ENCODE results near the gene DENND6A.

DENND6A gene

DNA sequence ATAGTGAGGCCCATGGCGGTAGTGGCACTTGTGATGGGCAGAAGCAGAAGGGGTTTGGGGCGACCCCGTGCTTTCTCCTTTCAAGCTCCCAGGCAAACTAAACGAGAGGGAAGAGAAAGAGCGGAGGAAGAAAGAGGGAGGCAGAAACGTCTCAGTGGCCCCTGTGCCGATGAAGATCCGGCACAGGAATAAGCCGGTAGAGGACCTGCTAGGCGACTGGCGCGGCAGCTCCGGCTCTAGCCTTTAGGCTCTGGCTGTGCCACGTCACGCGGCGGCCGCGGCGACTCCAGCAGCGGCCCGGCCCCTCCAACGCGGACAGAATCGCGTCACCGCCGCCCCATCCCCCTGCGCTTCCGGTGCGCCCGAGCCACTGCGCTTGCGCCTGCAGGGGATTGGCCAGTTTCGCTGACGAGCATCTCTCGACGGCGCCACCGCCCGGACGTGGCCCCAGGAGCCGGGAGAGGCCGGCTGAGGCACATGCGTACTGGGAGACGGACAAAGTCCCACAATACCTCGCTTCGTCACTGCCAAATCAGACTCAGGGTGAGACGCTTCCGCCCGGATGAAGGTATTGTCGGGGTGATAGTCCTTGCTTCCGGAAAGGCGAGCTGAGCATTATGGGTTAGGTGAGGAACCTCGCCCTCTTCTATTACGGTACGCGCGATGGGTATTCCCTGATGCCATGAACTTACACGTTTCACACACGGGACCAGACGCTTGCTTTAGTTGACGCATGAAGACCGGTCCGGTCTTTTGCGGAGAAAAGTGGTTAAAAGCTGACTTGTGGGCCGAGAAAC is 95.6 kb downstream of the DENND6A start, which contains the start of gene ARF4:
ARF4 (minus strand) TSS at position 218 of the 797 bp plus-strand sequence; CDS start at position 14, 204 bp downstream.
- TF ChIP-seq, protein P1, sequence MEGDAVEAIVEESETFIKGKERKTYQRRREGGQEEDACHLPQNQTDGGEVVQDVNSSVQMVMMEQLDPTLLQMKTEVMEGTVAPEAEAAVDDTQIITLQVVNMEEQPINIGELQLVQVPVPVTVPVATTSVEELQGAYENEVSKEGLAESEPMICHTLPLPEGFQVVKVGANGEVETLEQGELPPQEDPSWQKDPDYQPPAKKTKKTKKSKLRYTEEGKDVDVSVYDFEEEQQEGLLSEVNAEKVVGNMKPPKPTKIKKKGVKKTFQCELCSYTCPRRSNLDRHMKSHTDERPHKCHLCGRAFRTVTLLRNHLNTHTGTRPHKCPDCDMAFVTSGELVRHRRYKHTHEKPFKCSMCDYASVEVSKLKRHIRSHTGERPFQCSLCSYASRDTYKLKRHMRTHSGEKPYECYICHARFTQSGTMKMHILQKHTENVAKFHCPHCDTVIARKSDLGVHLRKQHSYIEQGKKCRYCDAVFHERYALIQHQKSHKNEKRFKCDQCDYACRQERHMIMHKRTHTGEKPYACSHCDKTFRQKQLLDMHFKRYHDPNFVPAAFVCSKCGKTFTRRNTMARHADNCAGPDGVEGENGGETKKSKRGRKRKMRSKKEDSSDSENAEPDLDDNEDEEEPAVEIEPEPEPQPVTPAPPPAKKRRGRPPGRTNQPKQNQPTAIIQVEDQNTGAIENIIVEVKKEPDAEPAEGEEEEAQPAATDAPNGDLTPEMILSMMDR (IDR thresholded peaks at IDR 0.05): no peak

DNA sequence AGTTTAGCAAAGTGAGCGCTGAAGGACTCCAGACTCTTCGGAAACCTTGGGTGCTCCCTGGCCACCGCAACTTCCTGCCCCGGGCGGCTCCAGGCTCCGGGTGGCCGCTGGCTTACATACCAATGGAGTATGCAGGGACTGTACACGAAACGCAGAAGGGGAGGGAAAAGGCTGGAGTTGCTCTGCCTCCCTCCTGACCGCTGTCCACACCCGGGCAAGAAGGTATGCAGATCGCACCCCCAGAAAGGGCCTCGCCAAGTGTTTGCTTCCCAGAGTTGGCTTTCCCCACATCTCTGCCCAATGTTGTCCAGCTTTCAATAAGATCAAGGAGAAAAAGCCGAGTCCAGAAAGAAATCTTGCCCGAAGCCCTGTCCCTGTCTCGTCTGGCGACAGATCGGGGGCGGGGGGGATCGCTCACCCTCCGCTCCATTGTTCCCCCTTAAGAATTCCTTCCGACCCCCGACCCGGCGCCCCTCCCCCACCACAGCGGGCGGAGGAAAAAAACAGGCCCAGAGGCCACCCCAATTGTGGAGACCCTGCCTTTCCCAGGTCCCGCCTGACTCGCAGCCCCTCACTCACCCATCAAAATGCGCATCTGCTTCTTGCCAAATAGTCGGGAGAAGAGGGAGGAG is 96.3 kb downstream of the DENND6A start:
- TF ChIP-seq, protein P1 (IDR thresholded peaks at IDR 0.05): no peak

DNA sequence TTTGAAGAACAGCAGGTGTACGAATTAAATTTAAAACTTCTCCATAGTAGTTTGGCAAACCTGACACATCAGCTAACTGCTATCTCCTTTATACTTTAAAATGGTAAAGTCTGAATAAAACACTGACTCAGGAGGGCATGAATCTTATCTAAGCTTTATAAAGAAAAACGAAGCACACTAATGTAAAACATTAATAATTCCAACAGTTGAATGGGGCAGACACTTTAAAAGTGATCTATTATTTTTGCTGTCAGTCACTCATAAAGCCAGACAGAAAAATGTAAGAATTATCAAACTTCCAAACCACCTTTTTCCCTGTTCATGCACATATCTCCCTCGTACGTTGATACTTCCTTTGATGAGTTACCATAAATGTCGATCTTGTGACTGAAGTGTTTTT is 98.3 kb downstream of the DENND6A start:
- TF ChIP-seq, protein P1 (IDR thresholded peaks at IDR 0.05): no peak

DNA sequence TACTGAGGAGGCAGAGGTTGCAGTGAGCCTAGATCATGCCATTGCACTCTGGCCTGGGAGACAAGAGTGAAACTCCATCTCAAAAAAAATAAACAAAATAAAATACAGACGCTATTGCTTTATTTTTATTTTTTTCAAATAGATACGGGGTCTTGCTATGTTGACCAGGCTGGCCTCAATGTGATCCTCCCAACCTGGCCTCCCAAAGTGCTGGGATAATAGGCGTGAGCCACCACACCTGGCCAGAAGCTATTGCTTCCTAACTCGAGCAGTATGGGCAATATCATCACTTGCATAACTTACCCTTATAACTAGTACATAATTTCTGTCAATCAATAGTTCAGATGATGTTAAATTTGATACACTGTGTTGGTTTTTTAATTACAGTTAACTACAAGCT is 98.7 kb downstream of the DENND6A start:
- TF ChIP-seq, protein P1 (IDR thresholded peaks at IDR 0.05): no peak

DNA sequence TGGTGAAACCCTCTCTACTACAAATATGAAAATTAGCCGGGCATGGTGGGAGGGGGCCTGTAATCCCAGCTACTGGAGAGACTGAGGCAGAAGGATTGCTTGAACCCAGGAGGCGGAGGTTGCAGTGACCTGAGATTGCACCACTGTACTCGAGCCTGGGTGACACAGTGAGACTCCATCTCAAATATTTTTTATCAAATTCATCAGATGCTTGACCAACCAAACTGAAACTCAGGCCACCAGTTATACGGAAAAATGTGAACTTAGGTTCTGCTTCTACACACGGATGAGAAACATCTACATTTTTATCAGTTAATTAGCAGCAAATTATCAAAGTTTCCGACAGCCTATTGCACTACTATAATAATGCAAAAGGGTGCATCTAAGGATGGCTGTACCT is 100.6 kb downstream of the DENND6A start:
- TF ChIP-seq, protein P1 (IDR thresholded peaks at IDR 0.05): no peak

DNA sequence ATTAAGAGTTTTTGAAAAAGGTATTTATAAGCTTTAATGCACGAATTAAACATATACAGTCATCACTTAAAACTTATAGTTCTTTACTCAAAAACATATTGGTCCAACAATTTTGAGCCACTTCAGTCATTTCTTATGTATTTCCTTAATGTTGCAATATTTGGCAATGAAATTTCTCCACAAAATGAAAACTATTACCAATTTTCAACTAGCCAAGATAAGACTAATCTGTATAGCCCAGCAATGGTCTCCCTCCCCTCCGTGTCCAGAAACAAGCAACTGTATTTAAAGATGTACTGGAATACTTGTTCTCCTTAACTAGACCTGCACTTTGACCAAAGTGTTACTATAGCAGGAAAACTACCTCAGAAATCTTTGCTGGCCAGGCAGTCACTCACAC is 105.0 kb downstream of the DENND6A start:
- TF ChIP-seq, protein P1 (IDR thresholded peaks at IDR 0.05): no peak

DNA sequence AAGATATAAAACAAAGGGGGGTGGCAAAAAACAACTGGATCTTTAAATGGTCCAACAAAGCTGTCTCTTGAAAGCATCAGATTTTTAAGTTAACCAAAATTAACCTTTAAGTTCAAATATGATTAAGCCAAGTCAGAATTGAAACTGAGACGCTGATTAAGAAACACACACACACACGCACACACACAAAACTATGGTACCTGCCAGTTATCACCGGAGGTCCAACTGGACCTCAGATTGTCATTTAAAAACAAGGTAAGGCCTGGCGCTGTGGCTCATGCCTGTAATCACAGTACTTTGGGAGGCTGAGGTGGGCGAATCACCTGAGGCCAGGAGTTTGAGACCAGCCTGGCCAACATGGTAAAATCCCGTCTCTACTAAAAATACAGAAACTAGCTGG is 106.1 kb downstream of the DENND6A start:
- TF ChIP-seq, protein P1 (IDR thresholded peaks at IDR 0.05): no peak
